ENCODE measurements around the gene NMNAT2.
"Not testable (repeated sequence)": the region's sequence is repeated elsewhere in the genome, so short reads cannot be mapped to it uniquely, and the experiment has no call there.

The NMNAT2 gene

DNA sequence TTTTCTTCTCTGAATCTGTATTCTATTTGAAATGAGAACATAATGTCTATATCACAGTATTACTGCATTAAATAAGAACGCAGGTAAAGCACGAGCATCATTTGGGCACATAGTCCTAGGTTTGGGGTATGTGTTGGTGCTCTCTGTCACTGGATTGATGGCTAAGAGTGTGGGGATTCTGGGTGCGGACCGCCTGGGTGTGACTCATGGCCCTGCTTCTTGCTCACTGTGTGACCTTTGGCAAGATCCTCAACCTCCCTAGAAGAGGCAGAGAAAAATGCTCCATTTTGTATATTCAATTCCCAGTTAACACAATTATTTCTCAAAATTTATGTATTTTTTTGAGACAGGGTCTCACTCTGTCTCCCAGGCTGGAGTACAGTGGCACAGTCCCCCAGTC, 132.4 kb downstream of the NMNAT2 start:
- DNase-seq (ENCODE audit: low read depth in 2 of 2) = no peak

DNA sequence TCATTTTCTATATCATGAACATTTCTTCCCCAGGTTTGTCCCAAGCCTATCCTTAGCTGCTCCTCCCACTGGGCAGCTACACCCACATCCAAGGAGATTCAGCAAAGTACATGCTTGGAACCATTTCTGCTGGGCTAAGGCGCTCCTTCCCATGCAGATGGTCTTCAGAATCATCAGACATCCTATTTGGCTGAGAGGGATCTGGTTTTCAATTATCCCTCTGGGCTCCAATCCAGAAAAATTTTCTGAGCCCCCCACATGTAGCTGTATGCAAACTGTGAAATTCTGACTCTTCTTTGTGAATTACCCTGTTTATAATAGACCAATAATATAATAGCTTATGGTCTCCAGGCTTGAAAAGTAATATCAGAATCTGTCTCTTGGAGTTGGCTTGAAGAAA, 132.9 kb downstream of the NMNAT2 start:
- DNase-seq (ENCODE audit: low read depth in 2 of 2) = no peak

DNA sequence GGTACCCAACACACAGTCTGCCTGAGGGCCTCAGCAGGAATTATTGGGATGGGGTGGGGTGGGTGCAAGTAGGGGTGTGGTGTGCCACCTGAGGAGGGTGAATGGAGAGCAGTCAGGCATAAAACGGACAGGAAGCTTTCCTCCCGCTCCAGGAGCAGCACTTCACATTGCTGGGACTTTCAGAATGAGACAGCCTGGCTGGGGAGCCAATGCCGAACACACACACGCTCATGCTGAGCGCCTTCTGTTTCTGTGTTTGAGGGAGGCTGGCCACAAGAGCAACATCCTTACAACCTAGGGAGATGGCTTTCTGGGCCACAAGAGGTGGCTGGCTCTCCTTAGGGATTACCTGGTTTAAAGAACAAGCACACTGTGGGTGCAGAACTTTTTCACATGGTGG, 134.1 kb downstream of the NMNAT2 start:
- DNase-seq (ENCODE audit: low read depth in 2 of 2) = no peak

DNA sequence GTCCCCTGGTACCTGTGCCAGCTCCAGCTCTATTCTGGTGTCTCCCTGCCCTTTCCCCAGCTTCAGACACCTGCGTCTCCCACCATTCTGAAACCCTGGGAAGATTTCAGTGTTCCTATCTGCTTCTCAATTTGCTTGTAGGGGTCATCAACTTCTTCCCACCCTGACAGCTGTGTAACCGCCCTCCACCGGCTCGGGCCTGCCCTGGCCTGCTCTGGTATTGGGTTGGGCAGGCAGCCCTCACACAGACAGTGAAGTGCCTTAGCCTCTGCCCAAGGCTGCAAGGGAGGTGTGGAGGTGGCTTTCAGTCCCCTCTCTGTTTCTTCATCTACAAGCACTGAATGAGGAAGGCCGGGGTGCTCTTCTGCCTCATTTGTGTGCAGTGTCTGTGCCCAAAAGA, 134.9 kb downstream of the NMNAT2 start:
- DNase-seq (ENCODE audit: low read depth in 2 of 2) = no peak

DNA sequence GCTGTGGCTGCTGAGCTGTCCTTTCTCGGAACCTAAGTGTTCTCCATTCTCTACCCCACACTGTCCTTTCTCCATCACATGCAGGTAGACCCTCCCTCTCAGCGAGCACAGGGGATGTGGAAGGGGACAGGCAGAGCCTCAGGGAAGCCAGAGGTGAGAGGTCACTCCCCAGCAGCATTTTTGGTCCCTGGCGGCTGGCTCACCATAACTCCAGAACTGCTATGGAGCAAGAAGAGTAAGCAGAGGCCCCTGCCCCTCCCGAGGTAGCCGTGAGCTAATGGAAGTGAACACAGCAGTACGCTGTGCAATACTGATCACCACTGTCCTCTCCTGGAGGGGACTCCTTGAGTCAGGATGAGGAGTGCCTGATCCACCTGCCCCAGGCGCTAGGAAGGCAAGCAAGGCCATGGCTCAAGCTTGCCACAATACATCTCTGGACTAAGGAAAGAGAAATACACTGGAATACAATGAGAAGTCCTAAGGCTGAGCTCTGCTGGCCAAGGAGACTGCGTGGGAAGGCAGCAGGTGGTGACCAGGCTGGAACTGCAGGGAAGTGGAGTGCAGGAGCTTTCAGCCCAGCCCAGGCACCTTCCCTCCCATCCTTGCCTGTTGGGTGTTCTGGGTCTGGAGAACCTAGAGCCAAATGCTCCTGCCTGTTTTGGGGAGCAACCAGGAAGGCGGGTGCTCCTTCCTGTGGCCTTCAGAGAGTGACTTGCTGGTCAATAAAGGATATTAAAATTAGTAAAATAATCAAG, 135.9 kb downstream of the NMNAT2 start:
- no peak for DNase-seq (ENCODE audit: low read depth in 2 of 2)

DNA sequence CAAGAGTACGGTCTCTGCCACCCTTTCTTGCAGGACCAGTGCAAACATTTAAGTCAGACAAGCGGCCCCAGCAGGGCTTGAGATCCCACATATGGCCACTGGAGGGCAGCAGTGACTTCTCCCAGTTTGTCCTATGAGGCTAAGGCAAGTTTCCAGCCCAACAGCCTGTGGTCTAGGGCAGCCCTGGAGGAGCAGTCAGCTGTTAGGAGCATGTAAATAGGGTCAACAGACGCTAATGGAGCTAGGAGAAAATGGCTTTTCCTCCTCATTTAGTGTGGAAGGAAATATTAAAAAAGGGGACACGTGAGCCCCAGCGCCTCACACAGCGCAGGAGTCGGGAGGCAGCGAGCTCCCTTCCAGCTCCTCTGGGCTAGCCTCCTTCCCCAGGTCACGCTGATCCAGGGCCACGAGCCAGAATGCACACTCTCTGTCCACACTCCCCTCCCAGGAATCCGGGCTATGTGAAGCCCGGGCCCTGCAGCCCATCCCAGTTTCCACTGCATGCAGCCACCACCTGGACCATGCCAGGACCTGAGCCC, 136.6 kb downstream of the NMNAT2 start:
- peak; percentile 56 to 74 for DNase-seq (ENCODE audit: low read depth in 2 of 2)

DNA sequence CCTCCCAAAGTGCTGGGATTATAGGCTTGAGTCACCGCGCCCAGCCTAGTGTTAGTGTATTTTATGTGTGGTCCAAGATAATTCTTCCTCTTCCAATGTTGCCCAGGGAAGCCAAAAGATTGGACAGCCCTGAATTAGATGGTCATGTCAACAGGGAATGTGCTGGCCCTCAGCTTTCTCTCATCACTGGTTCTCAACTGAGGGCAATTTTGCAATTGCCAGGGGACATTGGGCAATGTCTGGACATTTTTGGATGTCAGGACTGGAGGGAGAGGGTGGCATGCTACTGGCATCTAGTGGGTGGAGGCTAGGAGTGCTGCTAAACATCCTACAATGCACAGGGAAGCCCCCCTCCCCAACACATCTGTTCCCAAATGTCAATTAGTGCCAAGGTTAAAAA, 137.1 kb downstream of the NMNAT2 start:
- no peak for DNase-seq (ENCODE audit: low read depth in 2 of 2)

DNA sequence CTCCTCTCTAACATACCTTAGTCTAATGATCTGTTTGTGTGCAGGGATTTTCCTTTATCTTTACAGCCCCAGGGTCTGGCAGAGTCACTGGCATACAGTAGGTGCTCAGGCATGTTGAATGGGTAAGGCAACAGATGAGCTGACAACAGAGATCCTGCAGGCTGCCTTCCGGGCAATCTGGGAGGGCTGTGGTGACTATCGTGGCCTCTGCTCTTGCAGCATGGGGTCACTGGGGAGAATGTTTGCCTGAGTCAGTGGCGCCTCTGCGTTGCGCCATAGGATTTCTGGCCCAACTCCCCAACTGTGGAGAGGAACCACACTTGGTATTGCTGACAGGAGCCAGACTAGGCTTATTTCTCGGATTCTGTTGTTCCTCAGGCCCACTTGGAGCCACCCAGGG, 138.3 kb downstream of the NMNAT2 start:
- DNase-seq (ENCODE audit: low read depth in 2 of 2) = no peak

DNA sequence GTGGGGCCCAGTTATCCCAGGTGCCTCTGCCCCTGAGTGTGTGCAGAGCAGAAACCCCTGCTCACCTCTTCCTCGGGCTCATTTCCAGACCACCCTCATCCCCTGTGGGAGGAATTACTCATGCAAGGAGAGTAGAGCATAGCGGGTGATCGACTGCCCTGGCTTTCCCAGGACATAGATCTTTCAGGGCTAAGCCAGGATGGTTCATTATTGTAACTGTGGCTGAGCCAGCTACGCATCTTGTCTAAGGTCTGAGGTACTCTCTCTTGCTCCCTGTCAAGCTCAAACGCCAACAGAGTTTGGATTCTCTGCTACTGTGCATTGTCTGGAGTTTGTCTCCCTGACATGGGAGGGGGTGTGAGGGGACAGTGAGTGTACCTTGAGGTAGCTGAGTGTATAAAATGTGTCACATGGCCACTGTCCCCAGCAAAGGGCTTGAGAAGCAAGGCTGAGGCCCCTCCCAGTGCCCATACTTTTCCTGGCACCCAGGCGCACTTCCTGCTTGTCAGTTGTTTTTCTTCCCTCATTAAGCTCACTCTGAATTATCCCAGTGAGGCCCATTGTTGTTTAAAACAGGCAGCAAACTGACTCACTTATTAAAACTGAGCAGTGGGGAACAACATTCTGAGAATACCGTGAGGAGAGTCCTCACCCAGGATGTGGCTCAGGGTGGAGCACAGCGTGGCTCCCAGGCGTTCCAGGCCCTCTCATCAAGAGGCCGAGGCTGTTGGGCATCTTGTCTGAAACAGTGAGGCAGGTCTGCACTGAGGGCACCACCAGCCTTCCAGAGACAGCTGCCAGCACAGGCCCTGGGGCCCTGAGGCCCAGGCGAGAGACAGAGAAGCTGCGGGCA, 139.2 kb downstream of the NMNAT2 start:
- no peak for DNase-seq (ENCODE audit: low read depth in 2 of 2)

DNA sequence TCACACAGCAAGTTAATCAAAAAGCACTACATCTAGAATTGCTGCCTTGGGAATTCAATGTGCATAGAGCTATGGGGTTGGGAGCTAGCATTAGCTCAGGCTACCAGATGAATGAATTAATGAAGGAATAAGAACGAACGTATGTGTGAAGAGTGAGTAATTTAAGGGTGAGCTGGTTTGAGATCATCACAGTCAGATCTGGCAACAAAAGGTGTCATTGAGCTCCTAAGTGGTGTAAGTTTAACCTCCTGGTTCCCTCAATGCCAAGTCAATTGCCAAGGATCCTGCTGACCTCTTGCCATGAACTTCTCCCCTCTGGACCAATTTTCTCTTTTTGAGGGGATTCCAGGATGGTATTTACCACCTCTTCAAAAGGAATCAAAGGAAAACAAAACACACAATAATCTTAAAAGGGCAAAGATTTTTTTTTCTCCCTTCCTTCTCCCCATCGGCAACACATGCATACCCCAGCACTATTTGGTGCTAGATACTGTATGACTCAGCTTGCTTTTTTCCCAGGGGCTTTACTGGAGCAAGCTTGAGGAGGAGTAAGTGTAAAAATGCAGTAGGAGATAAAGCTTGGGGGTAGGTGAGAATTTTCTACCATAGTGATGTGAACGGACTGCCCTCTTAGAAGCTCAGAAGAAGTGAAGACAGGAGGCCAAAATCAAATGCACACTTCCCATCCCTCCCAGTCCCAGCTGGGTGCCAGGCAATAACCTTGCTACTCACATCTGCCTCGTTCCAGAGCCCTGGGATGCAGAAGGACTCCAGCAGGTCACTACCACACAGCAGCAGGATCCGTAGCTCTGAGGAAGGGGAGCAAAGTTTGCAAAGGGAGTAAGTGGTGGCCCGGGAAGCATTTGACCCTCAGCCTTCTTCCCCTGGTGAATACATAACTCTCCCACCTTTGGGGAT, 140.1 kb downstream of the NMNAT2 start:
- DNase-seq (ENCODE audit: low read depth in 2 of 2) = no peak

DNA sequence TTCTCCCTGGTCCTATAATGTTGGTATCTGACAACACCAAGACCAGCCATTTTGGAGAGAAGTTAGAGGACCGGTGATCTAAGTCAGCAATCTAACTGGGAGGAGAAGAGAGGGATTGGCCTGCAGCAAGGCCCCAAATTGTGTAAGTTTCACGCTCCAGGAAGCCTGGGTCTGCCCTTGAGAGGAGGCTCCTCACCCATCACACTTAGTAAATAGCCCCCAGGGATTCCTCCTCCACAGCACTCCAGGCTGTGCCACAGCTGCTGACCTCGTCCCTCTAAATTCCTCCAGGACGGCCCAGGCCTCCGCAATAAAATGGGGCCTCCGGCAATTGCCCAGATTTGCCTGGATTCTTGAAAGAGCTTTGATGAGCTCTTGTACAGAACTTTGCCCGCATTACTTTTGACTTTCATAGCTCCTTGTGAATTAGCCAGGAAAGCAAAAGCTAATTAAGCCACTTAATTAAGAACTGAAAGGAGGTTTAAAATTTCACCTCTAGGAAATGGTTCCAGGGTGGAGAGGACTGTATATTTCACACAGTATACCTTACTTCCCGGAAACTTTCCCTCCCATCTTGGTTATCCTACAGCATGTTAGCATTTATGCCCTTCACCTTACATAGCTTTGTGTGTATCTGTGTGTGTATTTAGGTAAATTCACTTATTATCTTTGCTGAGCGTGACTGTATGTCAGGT, 141.6 kb downstream of the NMNAT2 start:
- no peak for DNase-seq (ENCODE audit: low read depth in 2 of 2)

DNA sequence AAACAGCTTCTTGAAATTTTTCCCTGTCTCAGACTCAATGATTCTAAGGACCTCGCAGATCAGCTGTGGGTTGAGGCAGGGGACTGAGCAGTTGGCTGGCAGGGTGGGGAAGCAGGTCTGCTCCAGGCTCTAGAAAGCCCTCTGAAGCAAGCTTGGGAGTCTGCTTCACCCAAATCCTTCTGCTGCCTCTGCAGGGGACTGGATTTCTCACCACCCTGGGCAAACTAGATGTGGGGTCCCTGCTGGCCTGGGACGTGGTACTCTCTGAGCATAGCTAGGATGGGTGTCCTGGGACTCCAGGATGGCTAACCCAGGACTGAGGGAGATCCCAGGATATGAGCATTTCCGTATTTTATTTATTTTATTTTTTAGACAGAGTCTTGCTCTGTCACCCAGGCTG, 142.9 kb downstream of the NMNAT2 start:
- DNase-seq (ENCODE audit: low read depth in 2 of 2) = no peak

DNA sequence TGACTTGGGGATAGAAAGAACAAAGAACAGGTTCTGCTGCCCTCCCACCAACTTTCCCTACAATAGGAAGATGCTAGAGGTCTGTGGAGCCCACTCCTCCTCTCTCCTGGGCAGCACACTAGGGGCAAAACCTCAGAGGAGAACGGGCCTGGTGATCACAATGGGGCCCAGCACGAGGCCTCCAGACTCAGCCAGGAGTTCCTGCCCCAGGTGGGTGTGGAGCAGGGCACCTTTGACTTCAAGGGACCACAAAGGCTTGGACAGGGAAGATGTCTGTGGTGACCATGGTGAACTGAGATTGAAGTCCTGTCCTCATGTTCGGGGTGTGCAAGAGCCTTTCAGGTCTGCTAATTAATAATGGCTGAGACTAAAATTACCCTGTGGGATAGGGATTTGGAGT, 143.3 kb downstream of the NMNAT2 start:
- no peak for DNase-seq (ENCODE audit: low read depth in 2 of 2)

DNA sequence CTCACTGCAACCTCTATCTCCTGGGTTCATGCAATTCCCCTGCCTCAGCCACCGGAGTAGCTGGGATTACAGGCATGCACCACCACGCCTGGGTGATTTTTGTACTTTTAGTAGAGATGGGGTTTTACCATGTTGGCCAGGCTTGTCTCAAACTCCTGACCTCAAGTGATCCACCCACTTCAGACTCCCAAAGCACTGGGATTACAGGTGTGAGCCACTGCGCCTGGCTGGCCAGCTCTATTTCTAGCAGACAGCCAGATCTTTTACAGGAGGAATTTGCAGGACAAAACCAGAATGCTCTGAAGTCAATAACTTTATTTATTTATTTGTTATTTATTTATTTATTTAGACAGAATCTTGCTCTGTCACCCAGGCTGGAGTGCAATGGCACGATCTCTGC, 144.2 kb downstream of the NMNAT2 start:
- DNase-seq (ENCODE audit: low read depth in 2 of 2) = not testable (repeated sequence)

DNA sequence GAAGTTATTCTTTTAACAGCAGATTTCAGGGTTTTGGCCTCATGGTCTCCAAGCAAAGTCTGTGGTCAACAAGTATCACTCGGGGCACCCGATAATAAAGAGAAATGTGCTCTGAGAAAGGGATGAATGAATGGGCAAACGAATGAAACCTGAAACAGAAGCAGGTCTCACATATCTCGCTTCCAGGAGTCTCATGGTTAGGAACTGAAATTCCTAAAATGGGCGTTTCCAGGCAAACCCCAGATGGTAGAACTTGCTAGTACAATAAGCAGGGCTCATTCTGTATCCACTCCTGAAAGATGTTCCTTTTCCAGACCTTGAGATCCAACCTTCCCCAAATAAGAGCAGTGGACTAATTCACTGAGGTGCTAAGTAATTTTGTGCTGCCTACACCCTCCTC, 144.9 kb downstream of the NMNAT2 start:
- DNase-seq (ENCODE audit: low read depth in 2 of 2) = no peak

DNA sequence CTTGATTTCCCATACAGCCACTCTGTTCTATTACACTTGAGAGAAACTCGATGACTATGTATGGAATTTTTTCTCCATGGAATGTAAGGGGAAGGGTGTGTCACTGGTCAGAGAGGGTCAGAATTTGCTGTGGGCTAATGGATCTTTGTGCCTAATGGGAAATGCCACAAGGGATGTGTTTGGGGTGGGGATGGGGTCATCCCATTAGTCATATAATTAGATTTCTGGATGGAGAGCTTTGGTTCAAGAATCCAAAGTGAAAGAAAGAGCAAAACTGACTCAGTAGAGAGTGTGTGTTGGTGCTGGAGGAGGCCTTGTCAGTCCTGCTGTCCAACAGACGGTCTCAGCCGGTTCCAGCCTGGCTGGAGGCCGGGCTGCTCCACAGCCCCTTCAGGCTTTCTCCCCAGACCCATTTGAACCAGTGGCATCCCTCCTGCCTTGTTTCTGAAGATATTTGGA, 145.8 kb downstream of the NMNAT2 start:
- no peak for DNase-seq (ENCODE audit: low read depth in 2 of 2)

DNA sequence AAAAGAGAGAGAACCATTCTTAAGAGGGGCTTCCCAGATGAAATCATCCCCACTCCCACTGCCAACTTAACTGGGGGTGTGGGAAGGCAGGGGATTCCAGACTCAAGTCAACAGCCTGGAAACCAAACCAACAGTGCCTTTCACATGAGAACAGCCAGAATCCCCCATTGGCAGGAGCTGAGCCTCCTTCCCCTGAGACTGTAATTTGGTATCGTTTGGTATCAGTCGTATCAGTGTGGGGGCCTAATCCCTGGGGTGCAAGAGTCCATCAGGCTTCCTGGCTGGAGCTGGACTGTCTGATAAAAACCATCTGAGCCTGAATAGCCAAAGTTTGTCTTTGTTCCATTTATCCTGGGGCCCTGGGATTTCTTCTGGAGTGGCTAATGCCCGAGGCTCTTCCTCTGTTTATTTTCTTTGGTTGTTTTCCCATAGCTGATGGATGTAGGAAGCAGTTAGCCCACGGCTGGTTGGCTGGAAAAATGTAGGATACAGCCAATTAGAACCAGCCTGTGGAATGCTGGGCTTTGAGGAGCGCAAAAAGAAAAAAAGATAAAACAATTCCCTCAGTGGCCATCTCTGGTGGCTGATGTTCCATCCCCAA, 147.5 kb downstream of the NMNAT2 start:
- DNase-seq (ENCODE audit: low read depth in 2 of 2) = no peak

DNA sequence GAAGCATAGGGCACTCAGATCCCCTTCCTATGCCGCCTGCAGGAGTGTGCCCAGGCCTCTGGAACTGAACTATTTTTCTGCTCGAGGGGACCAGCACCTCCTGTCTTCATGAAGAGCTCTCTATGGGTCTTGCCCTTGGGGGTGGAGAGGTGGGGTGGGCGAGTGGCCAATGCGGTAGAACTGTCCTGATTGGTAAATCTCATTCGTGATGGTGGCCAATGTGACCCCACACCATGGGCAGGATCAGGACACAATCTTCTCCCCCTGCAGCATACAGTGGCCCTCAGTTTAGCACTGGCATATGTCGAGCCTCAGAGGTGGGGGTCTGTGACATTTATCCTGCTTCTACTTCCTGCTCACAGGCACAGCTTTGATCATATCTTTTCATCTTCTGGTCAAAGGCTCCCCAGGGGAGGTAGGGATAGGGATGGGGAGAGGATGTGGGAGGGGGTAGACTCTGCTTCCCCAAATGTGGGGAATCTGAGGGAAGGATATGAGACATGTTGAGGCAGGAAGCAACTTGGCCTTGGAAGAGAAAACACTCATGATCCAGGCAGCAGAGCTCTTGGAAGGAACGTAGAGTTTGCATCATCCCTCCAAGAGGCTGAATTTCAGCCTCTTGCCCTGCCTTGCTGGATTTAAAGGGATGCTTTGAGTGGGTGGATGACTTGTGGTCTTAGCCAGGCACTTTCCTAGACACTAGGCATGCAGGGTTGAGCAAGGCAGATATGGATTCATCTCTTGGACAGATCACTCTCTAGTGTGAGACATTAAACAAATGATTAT, 150.3 kb downstream of the NMNAT2 start:
- no peak for DNase-seq (ENCODE audit: low read depth in 2 of 2)

DNA sequence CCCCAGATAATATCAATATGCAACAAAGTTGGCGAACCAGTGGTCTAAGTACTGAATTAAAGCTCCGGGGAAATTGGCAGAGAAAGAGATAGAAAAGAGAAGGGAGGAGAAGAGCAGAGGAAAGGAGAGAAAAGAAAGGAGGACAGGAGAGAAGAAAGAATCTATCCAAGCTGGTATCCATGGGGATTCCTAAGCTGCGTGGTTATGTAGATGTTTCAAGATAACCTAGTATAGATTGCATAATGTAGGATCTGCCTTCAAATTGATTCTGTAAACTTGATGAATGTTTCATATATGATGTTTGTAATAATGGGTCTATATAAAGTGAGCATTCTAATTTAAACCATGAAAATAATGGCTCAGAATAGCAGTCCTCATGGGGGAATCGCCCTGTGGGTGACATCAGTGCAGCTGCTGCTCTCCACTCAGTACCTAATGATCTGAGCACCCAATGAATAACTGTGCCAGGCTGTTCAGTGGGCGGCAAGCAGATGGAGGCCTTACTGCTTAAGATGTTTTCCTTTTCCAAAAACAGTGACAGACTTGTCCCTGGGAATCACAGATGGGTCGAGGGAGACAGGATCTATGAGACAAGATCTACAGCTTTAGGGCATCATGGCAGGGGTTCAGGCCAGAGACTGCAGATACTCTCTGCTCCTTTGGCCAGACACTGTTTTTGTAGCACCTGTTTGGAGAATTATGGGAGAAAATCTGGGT, 154.1 kb downstream of the NMNAT2 start:
- no peak for DNase-seq (ENCODE audit: low read depth in 2 of 2)

All from activated CD4-positive, alpha-beta T cell treated with anti-CD3 and anti-CD28 coated beads for 24 hours (primary cell).